NCI-H2227 treated with DMSO at 0.1 percent for 48 hours (cell line): ENCODE results near the gene PCLAF.
"Not testable (repeated sequence)": the region's sequence is repeated elsewhere in the genome, so short reads cannot be mapped to it uniquely, and the experiment has no call there.

Experiments
- DNase-seq: peaks from one replicate; lab custom pipeline; 2025; lab: John Stamatoyannopoulos, UW

PCLAF gene

GRCh38 chr15:64369078-64369607 lies 12.1 kb downstream of the PCLAF start:
- DNase-seq = peak; percentile 5

GRCh38 chr15:64361259-64361658 lies 20.0 kb downstream of the PCLAF start:
- no peak for DNase-seq

GRCh38 chr15:64356710-64357040 lies 24.6 kb downstream of the PCLAF start:
- no peak for DNase-seq

GRCh38 chr15:64355944-64356709 lies 25.1 kb downstream of the PCLAF start, which contains the start of gene CSNK1G1:
CSNK1G1 (minus strand) TSS chr15:64356173; CDS start chr15:64300499, 55,674 bp downstream.
- peak; percentile 94 for DNase-seq

- DNase-seq = no peak
These were observed 25.8 kb downstream of the PCLAF start for GRCh38 chr15:64355348-64355943.

- DNase-seq = peak; percentile 36
These were observed 26.4 kb downstream of the PCLAF start for GRCh38 chr15:64354688-64355344.

- DNase-seq = no peak
These were observed 30.0 kb downstream of the PCLAF start for GRCh38 chr15:64351265-64351664.

- no peak for DNase-seq
These were observed 31.9 kb downstream of the PCLAF start for GRCh38 chr15:64349375-64349774.

GRCh38 chr15:64348455-64348854 lies 32.8 kb downstream of the PCLAF start:
- no peak for DNase-seq

- DNase-seq = not testable (repeated sequence)
These were observed 35.0 kb downstream of the PCLAF start for GRCh38 chr15:64346242-64346641.

- DNase-seq = no peak
These were observed 36.5 kb downstream of the PCLAF start for GRCh38 chr15:64344651-64345294.

- DNase-seq = no peak
These were observed 37.4 kb downstream of the PCLAF start for GRCh38 chr15:64343841-64344240.

GRCh38 chr15:64343222-64343621 lies 38.0 kb downstream of the PCLAF start:
- DNase-seq = no peak

GRCh38 chr15:64341961-64342360 lies 39.3 kb downstream of the PCLAF start:
- DNase-seq = no peak

- no peak for DNase-seq
These were observed 40.9 kb downstream of the PCLAF start for GRCh38 chr15:64340355-64340754.

GRCh38 chr15:64337761-64338160 lies 43.5 kb downstream of the PCLAF start:
- no peak for DNase-seq

- no peak for DNase-seq
These were observed 47.0 kb downstream of the PCLAF start for GRCh38 chr15:64333986-64334929.

- DNase-seq = no peak
These were observed 47.7 kb downstream of the PCLAF start for GRCh38 chr15:64333516-64333915.

- not testable (repeated sequence) for DNase-seq
These were observed 49.6 kb downstream of the PCLAF start for GRCh38 chr15:64331668-64332067.

GRCh38 chr15:64326975-64327374 lies 54.3 kb downstream of the PCLAF start:
- DNase-seq = not testable (repeated sequence)

- not testable (repeated sequence) for DNase-seq
These were observed 54.8 kb downstream of the PCLAF start for GRCh38 chr15:64326458-64326857.
